COLO829 (cell line): ENCODE measurements around the gene APBA1.

Experiments used
- DNase-seq: peaks from one replicate; pipeline ENCODE4 v3.0.0; 2012; ENCODE audit warnings: low spot score

APBA1 gene

GRCh38 chr9:69474821-69475220, 197.3 kb downstream of the APBA1 start:
- DNase-seq, result no peak

- DNase-seq, result no peak
These were observed 200.0 kb downstream of the APBA1 start for GRCh38 chr9:69472101-69472620.

GRCh38 chr9:69471433-69471832, 200.7 kb downstream of the APBA1 start:
- DNase-seq, result no peak

GRCh38 chr9:69470186-69470977, 201.8 kb downstream of the APBA1 start:
- no peak for DNase-seq

- no peak for DNase-seq
These were observed 203.0 kb downstream of the APBA1 start for GRCh38 chr9:69469136-69469535.

GRCh38 chr9:69468380-69468779, 203.8 kb downstream of the APBA1 start:
- no peak for DNase-seq

- DNase-seq, result no peak
These were observed 206.0 kb downstream of the APBA1 start for GRCh38 chr9:69466151-69466550.

- DNase-seq, result no peak
These were observed 206.7 kb downstream of the APBA1 start for GRCh38 chr9:69465473-69465872.

GRCh38 chr9:69463497-69464068, 208.6 kb downstream of the APBA1 start:
- no peak for DNase-seq

- DNase-seq, result no peak
These were observed 209.8 kb downstream of the APBA1 start for GRCh38 chr9:69462394-69462793.

GRCh38 chr9:69461103-69461887, 210.9 kb downstream of the APBA1 start:
- no peak for DNase-seq

GRCh38 chr9:69460012-69460411, 212.2 kb downstream of the APBA1 start:
- no peak for DNase-seq

- no peak for DNase-seq
These were observed 214.0 kb downstream of the APBA1 start for GRCh38 chr9:69458176-69458575.

- no peak for DNase-seq
These were observed 216.0 kb downstream of the APBA1 start for GRCh38 chr9:69456201-69456600.

- DNase-seq, result no peak
These were observed 216.9 kb downstream of the APBA1 start for GRCh38 chr9:69455311-69455710.

GRCh38 chr9:69454321-69454720, 217.8 kb downstream of the APBA1 start:
- no peak for DNase-seq

- DNase-seq, result no peak
These were observed 218.4 kb downstream of the APBA1 start for GRCh38 chr9:69453746-69454145.

- DNase-seq, result no peak
These were observed 219.9 kb downstream of the APBA1 start for GRCh38 chr9:69452110-69452782.

GRCh38 chr9:69446496-69446895, 225.7 kb downstream of the APBA1 start:
- no peak for DNase-seq

- DNase-seq, result no peak
These were observed 226.9 kb downstream of the APBA1 start for GRCh38 chr9:69445251-69445650.

GRCh38 chr9:69444791-69445190, 227.4 kb downstream of the APBA1 start:
- no peak for DNase-seq

- no peak for DNase-seq
These were observed 228.2 kb downstream of the APBA1 start for GRCh38 chr9:69444021-69444420.
